ENCODE data around the gene INTS11.

INTS11 gene

GRCh38 chr1:1348420-1349255 is 24.2 kb upstream of the INTS11 start (continued):
- TF ChIP-seq KLF1 (tag by site-specific recombination; IDR thresholded peaks at IDR 0.05) (peak; percentile 54), ZNF174 (tag by site-specific recombination; IDR thresholded peaks at IDR 0.05) (no peak), ZNF548 (tag by site-specific recombination; IDR thresholded peaks at IDR 0.05) (no peak), ZNF221 (tag by site-specific recombination; IDR thresholded peaks at IDR 0.05; ENCODE audit: borderline replicate concordance) (no peak), ZNF558 (tag by site-specific recombination; IDR thresholded peaks at IDR 0.05) (no peak), GLIS1 (tag by site-specific recombination; IDR thresholded peaks at IDR 0.05) (no peak), ZNF16 (tag by site-specific recombination; IDR thresholded peaks at IDR 0.05; ENCODE audit: low read depth) (no peak), ZBTB17 (tag by site-specific recombination; IDR thresholded peaks at IDR 0.05) (no peak), ZBTB21 (tag by site-specific recombination; IDR thresholded peaks at IDR 0.05) (no peak), ZNF664 (tag by site-specific recombination; IDR thresholded peaks at IDR 0.05) (no peak), ZNF324 (tag by site-specific recombination; IDR thresholded peaks at IDR 0.05) (no peak), ZNF677 (tag by site-specific recombination; IDR thresholded peaks at IDR 0.05) (0 out of 2 replicates have a peak, but pooled peaks have one; percentile 10), ZNF768 (tag by site-specific recombination; IDR thresholded peaks at IDR 0.05) (no peak), KLF9 (tag by site-specific recombination; IDR thresholded peaks at IDR 0.05; ENCODE audit: low read depth) (peak; percentile 57; the same call in 1 of the 2 replicates), ZNF423 (tag by site-specific recombination; IDR thresholded peaks at IDR 0.05) (no peak), ZFP37 (tag by site-specific recombination; IDR thresholded peaks at IDR 0.05) (no peak), ZSCAN18 (tag by site-specific recombination; IDR thresholded peaks at IDR 0.05) (no peak), ZFHX2 (tag by site-specific recombination; conservative IDR thresholded peaks at IDR 0.05) (no peak), ZNF132 (tag by site-specific recombination; IDR thresholded peaks at IDR 0.05; ENCODE audit: borderline replicate concordance) (no peak), ZNF133 (tag by site-specific recombination; IDR thresholded peaks at IDR 0.05) (no peak), ZNF658 (tag by site-specific recombination; IDR thresholded peaks at IDR 0.05) (no peak), BCL11B (tag by site-specific recombination; IDR thresholded peaks at IDR 0.05; ENCODE audit: low read depth) (peak; percentile 11), PRDM4 (tag by site-specific recombination; IDR thresholded peaks at IDR 0.05) (no peak), ZNF23 (tag by site-specific recombination; IDR thresholded peaks at IDR 0.05; ENCODE audit: borderline replicate concordance) (no peak)
- TF ChIP-seq, protein P1, sequence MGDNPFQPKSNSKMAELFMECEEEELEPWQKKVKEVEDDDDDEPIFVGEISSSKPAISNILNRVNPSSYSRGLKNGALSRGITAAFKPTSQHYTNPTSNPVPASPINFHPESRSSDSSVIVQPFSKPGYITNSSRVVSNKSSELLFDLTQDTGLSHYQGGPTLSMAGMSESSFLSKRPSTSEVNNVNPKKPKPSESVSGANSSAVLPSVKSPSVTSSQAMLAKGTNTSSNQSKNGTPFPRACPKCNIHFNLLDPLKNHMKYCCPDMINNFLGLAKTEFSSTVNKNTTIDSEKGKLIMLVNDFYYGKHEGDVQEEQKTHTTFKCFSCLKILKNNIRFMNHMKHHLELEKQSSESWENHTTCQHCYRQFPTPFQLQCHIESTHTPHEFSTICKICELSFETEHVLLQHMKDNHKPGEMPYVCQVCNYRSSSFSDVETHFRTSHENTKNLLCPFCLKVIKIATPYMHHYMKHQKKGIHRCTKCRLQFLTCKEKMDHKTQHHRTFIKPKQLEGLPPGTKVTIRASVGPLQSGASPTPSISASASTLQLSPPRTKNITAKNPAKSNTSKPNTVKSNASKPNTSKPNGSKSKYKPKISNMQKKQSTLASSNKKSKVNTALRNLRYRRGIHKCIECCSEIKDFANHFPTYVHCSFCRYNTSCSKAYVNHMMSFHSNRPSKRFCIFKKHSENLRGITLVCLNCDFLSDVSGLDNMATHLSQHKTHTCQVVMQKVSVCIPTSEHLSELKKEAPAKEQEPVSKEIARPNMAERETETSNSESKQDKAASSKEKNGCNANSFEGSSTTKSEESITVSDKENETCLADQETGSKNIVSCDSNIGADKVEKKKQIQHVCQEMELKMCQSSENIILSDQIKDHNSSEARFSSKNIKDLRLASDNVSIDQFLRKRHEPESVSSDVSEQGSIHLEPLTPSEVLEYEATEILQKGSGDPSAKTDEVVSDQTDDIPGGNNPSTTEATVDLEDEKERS (tag by site-specific recombination; IDR thresholded peaks at IDR 0.05): no peak
- TF ChIP-seq, protein P2, sequence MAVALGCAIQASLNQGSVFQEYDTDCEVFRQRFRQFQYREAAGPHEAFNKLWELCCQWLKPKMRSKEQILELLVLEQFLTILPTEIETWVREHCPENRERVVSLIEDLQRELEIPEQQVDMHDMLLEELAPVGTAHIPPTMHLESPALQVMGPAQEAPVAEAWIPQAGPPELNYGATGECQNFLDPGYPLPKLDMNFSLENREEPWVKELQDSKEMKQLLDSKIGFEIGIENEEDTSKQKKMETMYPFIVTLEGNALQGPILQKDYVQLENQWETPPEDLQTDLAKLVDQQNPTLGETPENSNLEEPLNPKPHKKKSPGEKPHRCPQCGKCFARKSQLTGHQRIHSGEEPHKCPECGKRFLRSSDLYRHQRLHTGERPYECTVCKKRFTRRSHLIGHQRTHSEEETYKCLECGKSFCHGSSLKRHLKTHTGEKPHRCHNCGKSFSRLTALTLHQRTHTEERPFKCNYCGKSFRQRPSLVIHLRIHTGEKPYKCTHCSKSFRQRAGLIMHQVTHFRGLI (tag by site-specific recombination; IDR thresholded peaks at IDR 0.05): no peak
- TF ChIP-seq, protein P3, sequence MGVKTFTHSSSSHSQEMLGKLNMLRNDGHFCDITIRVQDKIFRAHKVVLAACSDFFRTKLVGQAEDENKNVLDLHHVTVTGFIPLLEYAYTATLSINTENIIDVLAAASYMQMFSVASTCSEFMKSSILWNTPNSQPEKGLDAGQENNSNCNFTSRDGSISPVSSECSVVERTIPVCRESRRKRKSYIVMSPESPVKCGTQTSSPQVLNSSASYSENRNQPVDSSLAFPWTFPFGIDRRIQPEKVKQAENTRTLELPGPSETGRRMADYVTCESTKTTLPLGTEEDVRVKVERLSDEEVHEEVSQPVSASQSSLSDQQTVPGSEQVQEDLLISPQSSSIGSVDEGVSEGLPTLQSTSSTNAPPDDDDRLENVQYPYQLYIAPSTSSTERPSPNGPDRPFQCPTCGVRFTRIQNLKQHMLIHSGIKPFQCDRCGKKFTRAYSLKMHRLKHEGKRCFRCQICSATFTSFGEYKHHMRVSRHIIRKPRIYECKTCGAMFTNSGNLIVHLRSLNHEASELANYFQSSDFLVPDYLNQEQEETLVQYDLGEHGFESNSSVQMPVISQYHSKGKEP (tag by site-specific recombination; IDR thresholded peaks at IDR 0.05): no peak

All from HEK293 (cell line).